Measurements from ENCODE around the gene DIAPH3.

The DIAPH3 gene

GRCh38 chr13:59643906-59644626, 519.7 kb downstream of the DIAPH3 start:
- FAIRE-seq: no peak
- no peak for TF ChIP-seq PAX5 (IDR thresholded peaks at IDR 0.05; ENCODE audit: insufficient read depth, low read length, severe bottlenecking)
- no peak for TF ChIP-seq POLR2A (IDR thresholded peaks at IDR 0.05; ENCODE audit: low read depth, low read length)
- TF ChIP-seq POU2F2 (IDR thresholded peaks at IDR 0.05; ENCODE audit: low read depth, low read length): no peak
- no peak for TF ChIP-seq SPI1 (IDR thresholded peaks at IDR 0.05; ENCODE audit: low read depth, low read length)
- no peak for TF ChIP-seq TAF1 (IDR thresholded peaks at IDR 0.05; ENCODE audit: low read depth, low read length)
- TF ChIP-seq POLR2AphosphoS5 (IDR thresholded peaks at IDR 0.05; ENCODE audit: low read depth, low read length): no peak
- no peak for DNase-seq (ENCODE audit: insufficient read length, low spot score)

GRCh38 chr13:59643364-59643841, 520.3 kb downstream of the DIAPH3 start:
- no peak for TF ChIP-seq POU2F2 (IDR thresholded peaks at IDR 0.05; ENCODE audit: low read depth, low read length)
- no peak for TF ChIP-seq PAX5 (IDR thresholded peaks at IDR 0.05; ENCODE audit: insufficient read depth, low read length, severe bottlenecking)
- no peak for TF ChIP-seq POLR2AphosphoS5 (IDR thresholded peaks at IDR 0.05; ENCODE audit: low read depth, low read length)
- no peak for TF ChIP-seq POLR2A (IDR thresholded peaks at IDR 0.05; ENCODE audit: low read depth, low read length)
- TF ChIP-seq TAF1 (IDR thresholded peaks at IDR 0.05; ENCODE audit: low read depth, low read length): no peak
- no peak for TF ChIP-seq SPI1 (IDR thresholded peaks at IDR 0.05; ENCODE audit: low read depth, low read length)
- FAIRE-seq (no peak), DNase-seq (ENCODE audit: insufficient read length, low spot score) (no peak)

- no peak for FAIRE-seq
- no peak for TF ChIP-seq SPI1 (IDR thresholded peaks at IDR 0.05; ENCODE audit: low read depth, low read length)
- TF ChIP-seq TAF1 (IDR thresholded peaks at IDR 0.05; ENCODE audit: low read depth, low read length): no peak
- no peak for TF ChIP-seq POLR2AphosphoS5 (IDR thresholded peaks at IDR 0.05; ENCODE audit: low read depth, low read length)
- TF ChIP-seq POU2F2 (IDR thresholded peaks at IDR 0.05; ENCODE audit: low read depth, low read length): no peak
- no peak for TF ChIP-seq PAX5 (IDR thresholded peaks at IDR 0.05; ENCODE audit: insufficient read depth, low read length, severe bottlenecking)
- TF ChIP-seq POLR2A (IDR thresholded peaks at IDR 0.05; ENCODE audit: low read depth, low read length): no peak
- DNase-seq (ENCODE audit: insufficient read length, low spot score): no peak
Measured at GRCh38 chr13:59641817-59642216, 521.9 kb downstream of the DIAPH3 start.

- no peak for DNase-seq (ENCODE audit: insufficient read length, low spot score)
- FAIRE-seq: no peak
- no peak for TF ChIP-seq TAF1 (IDR thresholded peaks at IDR 0.05; ENCODE audit: low read depth, low read length)
- no peak for TF ChIP-seq POLR2A (IDR thresholded peaks at IDR 0.05; ENCODE audit: low read depth, low read length)
- no peak for TF ChIP-seq PAX5 (IDR thresholded peaks at IDR 0.05; ENCODE audit: insufficient read depth, low read length, severe bottlenecking)
- no peak for TF ChIP-seq POU2F2 (IDR thresholded peaks at IDR 0.05; ENCODE audit: low read depth, low read length)
- no peak for TF ChIP-seq SPI1 (IDR thresholded peaks at IDR 0.05; ENCODE audit: low read depth, low read length)
- TF ChIP-seq POLR2AphosphoS5 (IDR thresholded peaks at IDR 0.05; ENCODE audit: low read depth, low read length): no peak
Measured at GRCh38 chr13:59641261-59641660, 522.5 kb downstream of the DIAPH3 start.

DNA sequence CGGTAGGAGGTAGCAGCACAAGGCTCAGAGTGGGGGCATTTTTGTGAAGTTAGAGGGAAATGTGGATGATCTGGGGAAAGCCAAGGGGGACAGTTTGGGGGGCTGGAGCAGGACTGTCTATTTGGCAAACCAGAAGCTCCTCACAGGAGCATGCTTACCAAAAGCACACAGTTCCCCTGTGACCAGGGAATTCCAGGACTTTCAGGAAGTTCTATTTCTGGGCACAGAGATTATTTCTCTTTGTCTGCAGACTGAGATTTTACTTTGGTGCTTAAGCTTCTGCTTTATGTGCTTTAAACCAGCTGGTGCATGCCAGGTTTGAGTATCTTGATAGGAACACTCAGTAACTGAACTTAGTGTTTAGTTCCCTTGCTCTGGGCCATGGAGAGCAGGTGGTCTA, 525.3 kb downstream of the DIAPH3 start:
- TF ChIP-seq POLR2AphosphoS5 (IDR thresholded peaks at IDR 0.05; ENCODE audit: low read depth, low read length) (no peak), PAX5 (IDR thresholded peaks at IDR 0.05; ENCODE audit: insufficient read depth, low read length, severe bottlenecking) (no peak), SPI1 (IDR thresholded peaks at IDR 0.05; ENCODE audit: low read depth, low read length) (no peak), TAF1 (IDR thresholded peaks at IDR 0.05; ENCODE audit: low read depth, low read length) (no peak), POLR2A (IDR thresholded peaks at IDR 0.05; ENCODE audit: low read depth, low read length) (no peak), POU2F2 (IDR thresholded peaks at IDR 0.05; ENCODE audit: low read depth, low read length) (no peak)
- DNase-seq (ENCODE audit: insufficient read length, low spot score) (no peak), FAIRE-seq (no peak)

GRCh38 chr13:59635589-59635988, 528.1 kb downstream of the DIAPH3 start:
- TF ChIP-seq POU2F2 (IDR thresholded peaks at IDR 0.05; ENCODE audit: low read depth, low read length): no peak
- no peak for TF ChIP-seq PAX5 (IDR thresholded peaks at IDR 0.05; ENCODE audit: insufficient read depth, low read length, severe bottlenecking)
- TF ChIP-seq POLR2A (IDR thresholded peaks at IDR 0.05; ENCODE audit: low read depth, low read length): no peak
- no peak for TF ChIP-seq TAF1 (IDR thresholded peaks at IDR 0.05; ENCODE audit: low read depth, low read length)
- TF ChIP-seq POLR2AphosphoS5 (IDR thresholded peaks at IDR 0.05; ENCODE audit: low read depth, low read length): no peak
- TF ChIP-seq SPI1 (IDR thresholded peaks at IDR 0.05; ENCODE audit: low read depth, low read length): no peak
- FAIRE-seq: no peak
- DNase-seq (ENCODE audit: insufficient read length, low spot score): no peak

DNA sequence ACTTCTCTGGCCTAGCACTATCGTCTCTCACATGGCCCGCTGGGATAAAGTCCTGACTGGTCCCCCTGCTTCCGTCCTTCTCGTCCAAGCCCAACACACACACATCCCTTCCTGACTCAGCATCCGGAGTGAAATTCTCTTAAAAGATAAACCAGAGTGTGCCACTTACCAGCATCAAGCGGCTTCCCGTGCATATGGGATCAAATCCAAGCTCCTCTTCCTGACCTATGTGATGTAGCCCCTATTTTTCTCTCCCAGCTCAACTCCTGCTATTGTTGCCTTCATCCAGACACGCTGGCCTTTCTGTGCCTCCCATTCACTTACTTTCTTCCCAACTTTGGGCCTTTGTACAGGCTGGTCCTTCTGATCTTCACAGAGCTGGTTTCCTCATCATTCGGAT, 530.4 kb downstream of the DIAPH3 start:
- TF ChIP-seq PAX5 (IDR thresholded peaks at IDR 0.05; ENCODE audit: insufficient read depth, low read length, severe bottlenecking): no peak
- no peak for TF ChIP-seq SPI1 (IDR thresholded peaks at IDR 0.05; ENCODE audit: low read depth, low read length)
- no peak for TF ChIP-seq TAF1 (IDR thresholded peaks at IDR 0.05; ENCODE audit: low read depth, low read length)
- no peak for TF ChIP-seq POU2F2 (IDR thresholded peaks at IDR 0.05; ENCODE audit: low read depth, low read length)
- TF ChIP-seq POLR2A (IDR thresholded peaks at IDR 0.05; ENCODE audit: low read depth, low read length): no peak
- no peak for TF ChIP-seq POLR2AphosphoS5 (IDR thresholded peaks at IDR 0.05; ENCODE audit: low read depth, low read length)
- DNase-seq (ENCODE audit: insufficient read length, low spot score): no peak
- no peak for FAIRE-seq

GRCh38 chr13:59631271-59631670, 532.5 kb downstream of the DIAPH3 start:
- TF ChIP-seq TAF1 (IDR thresholded peaks at IDR 0.05; ENCODE audit: low read depth, low read length): no peak
- TF ChIP-seq POLR2A (IDR thresholded peaks at IDR 0.05; ENCODE audit: low read depth, low read length): no peak
- no peak for TF ChIP-seq POLR2AphosphoS5 (IDR thresholded peaks at IDR 0.05; ENCODE audit: low read depth, low read length)
- TF ChIP-seq POU2F2 (IDR thresholded peaks at IDR 0.05; ENCODE audit: low read depth, low read length): no peak
- no peak for TF ChIP-seq SPI1 (IDR thresholded peaks at IDR 0.05; ENCODE audit: low read depth, low read length)
- FAIRE-seq (no peak), DNase-seq (ENCODE audit: insufficient read length, low spot score) (no peak)

DNA sequence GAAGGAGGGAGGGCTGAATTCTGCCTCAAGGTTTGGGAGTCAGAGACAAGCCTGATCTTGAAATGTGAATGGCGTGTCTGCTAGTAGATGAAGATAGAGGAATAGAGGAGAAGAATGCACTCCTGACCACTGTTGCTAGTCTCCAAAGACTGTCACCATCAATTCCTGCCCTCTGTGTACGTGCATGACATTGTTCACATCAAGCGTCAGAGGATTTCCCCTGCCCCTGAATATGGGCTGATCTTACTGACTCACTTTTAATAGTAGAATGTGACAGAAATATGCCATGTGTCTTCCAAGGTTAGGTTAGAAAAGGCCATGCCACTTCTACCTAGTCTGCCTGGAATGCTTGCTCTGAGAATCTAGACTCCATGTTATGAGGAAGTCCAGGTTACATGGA, 538.6 kb downstream of the DIAPH3 start:
- TF ChIP-seq POLR2A (IDR thresholded peaks at IDR 0.05; ENCODE audit: low read depth, low read length) (no peak), SPI1 (IDR thresholded peaks at IDR 0.05; ENCODE audit: low read depth, low read length) (no peak), POU2F2 (IDR thresholded peaks at IDR 0.05; ENCODE audit: low read depth, low read length) (no peak), TAF1 (IDR thresholded peaks at IDR 0.05; ENCODE audit: low read depth, low read length) (no peak), PAX5 (IDR thresholded peaks at IDR 0.05; ENCODE audit: insufficient read depth, low read length, severe bottlenecking) (no peak), POLR2AphosphoS5 (IDR thresholded peaks at IDR 0.05; ENCODE audit: low read depth, low read length) (no peak)
- FAIRE-seq: no peak
- no peak for DNase-seq (ENCODE audit: insufficient read length, low spot score)
